Stimulated activated CD8-positive, alpha-beta memory T cell treated with anti-CD3 and anti-CD28 coated beads, Interleukin-2, amount 100 ng/mL, for 48 hours (primary cell): ENCODE measurements around the gene KCNG2.

Experiments
- DNase-seq, 2 donors: peaks; one replicate each; pipeline ENCODE4 v3.0.0-alpha.2; 2020; ENCODE audit warnings: low read depth in 2 of 2

Gene KCNG2

GRCh38 chr18:79906706-79907105, 109.0 kb downstream of the KCNG2 start:
- no peak for DNase-seq

- no peak for DNase-seq
Measured at GRCh38 chr18:79910563-79911343, 113.0 kb downstream of the KCNG2 start.

GRCh38 chr18:79911344-79912270, 113.9 kb downstream of the KCNG2 start:
- DNase-seq, result no peak

- DNase-seq, result peak in 1 of 2 donors; percentile 17
Measured at GRCh38 chr18:79912409-79912991, 114.8 kb downstream of the KCNG2 start.

- DNase-seq, result no peak
Measured at GRCh38 chr18:79912994-79913831, 115.5 kb downstream of the KCNG2 start.

- no peak for DNase-seq
Measured at GRCh38 chr18:79914614-79915160, 116.9 kb downstream of the KCNG2 start.

GRCh38 chr18:79915161-79916127, 117.7 kb downstream of the KCNG2 start:
- no peak for DNase-seq

GRCh38 chr18:79916128-79916494, 118.4 kb downstream of the KCNG2 start:
- no peak for DNase-seq

GRCh38 chr18:79916546-79917168, 118.9 kb downstream of the KCNG2 start:
- no peak for DNase-seq

- no peak for DNase-seq
Measured at GRCh38 chr18:79917169-79917852, 119.6 kb downstream of the KCNG2 start.

GRCh38 chr18:79917853-79918614, 120.3 kb downstream of the KCNG2 start:
- DNase-seq, result no peak

- DNase-seq, result no peak
Measured at GRCh38 chr18:79918615-79919011, 120.9 kb downstream of the KCNG2 start.

GRCh38 chr18:79919089-79919488, 121.4 kb downstream of the KCNG2 start:
- DNase-seq, result no peak

- no peak for DNase-seq
Measured at GRCh38 chr18:79921984-79922965, 124.5 kb downstream of the KCNG2 start.

- DNase-seq, result no peak
Measured at GRCh38 chr18:79922971-79923411, 125.3 kb downstream of the KCNG2 start.

GRCh38 chr18:79923896-79924585, 126.3 kb downstream of the KCNG2 start:
- DNase-seq, result no peak
